HG03439 (cell line): Measurements from ENCODE around the gene MROH2B.
"Not testable (repeated sequence)": the region's sequence is repeated elsewhere in the genome, so short reads cannot be mapped to it uniquely, and the experiment has no call there.

Experiments used
- ATAC-seq: cut with Tn5 transposase; IDR thresholded peaks from one replicate; pipeline ENCODE4 v1.9.1; 2021; ENCODE audit warnings: mild to moderate bottlenecking, moderate library complexity; ENCODE audit not compliant: unreplicated experiment

Gene MROH2B

GRCh38 chr5:41032973-41033372 is 38.2 kb downstream of the MROH2B start:
- ATAC-seq, result no peak

GRCh38 chr5:41022600-41022999 is 48.5 kb downstream of the MROH2B start:
- ATAC-seq, result not testable (repeated sequence)

GRCh38 chr5:41012318-41012717 is 58.8 kb downstream of the MROH2B start:
- no peak for ATAC-seq

GRCh38 chr5:41010572-41010971 is 60.6 kb downstream of the MROH2B start:
- no peak for ATAC-seq

- no peak for ATAC-seq
Measured at GRCh38 chr5:41009232-41009631, 61.9 kb downstream of the MROH2B start.

- no peak for ATAC-seq
Measured at GRCh38 chr5:41004931-41005330, 66.2 kb downstream of the MROH2B start.

- no peak for ATAC-seq
Measured at GRCh38 chr5:41003670-41004376, 67.3 kb downstream of the MROH2B start.

- ATAC-seq, result no peak
Measured at GRCh38 chr5:40999966-41000365, 71.2 kb downstream of the MROH2B start.

GRCh38 chr5:40999142-40999541 is 72.0 kb downstream of the MROH2B start:
- ATAC-seq, result no peak

GRCh38 chr5:40995801-40996586 is 75.1 kb downstream of the MROH2B start:
- no peak for ATAC-seq

GRCh38 chr5:40991981-40992559 is 79.1 kb downstream of the MROH2B start:
- no peak for ATAC-seq

- no peak for ATAC-seq
Measured at GRCh38 chr5:40991168-40991980, 79.8 kb downstream of the MROH2B start.

GRCh38 chr5:40988746-40989510 is 82.2 kb downstream of the MROH2B start:
- no peak for ATAC-seq

- no peak for ATAC-seq
Measured at GRCh38 chr5:40987349-40987748, 83.8 kb downstream of the MROH2B start.

- no peak for ATAC-seq
Measured at GRCh38 chr5:40986666-40987065, 84.5 kb downstream of the MROH2B start.

- no peak for ATAC-seq
Measured at GRCh38 chr5:40985501-40985900, 85.6 kb downstream of the MROH2B start.

- no peak for ATAC-seq
Measured at GRCh38 chr5:40984884-40985283, 86.3 kb downstream of the MROH2B start.

- no peak for ATAC-seq
Measured at GRCh38 chr5:40983781-40984180, 87.4 kb downstream of the MROH2B start.

GRCh38 chr5:40981420-40981819 is 89.7 kb downstream of the MROH2B start:
- ATAC-seq, result no peak

- ATAC-seq, result no peak
Measured at GRCh38 chr5:40976836-40977235, 94.3 kb downstream of the MROH2B start.
